Kidney (tissue), 14 donors: ENCODE results near the gene SPATA2L. TPM values are rescaled to one million over a fixed set of nuclear protein-coding genes. Genes with fewer than 3 reads are reported as not detected.

Experiments
- DNase-seq, 5 donors: peaks; one replicate each; pipeline ENCODE4 v3.0.0-alpha.2; 2013 to 2020
- FAIRE-seq: peaks from 2 replicates; lab custom pipeline; 2012; peaks lifted over from hg19 to GRCh38; lab: Jason Lieb, UNC
- H3K27ac ChIP-seq, 2 donors: one replicate each; pipeline ENCODE4 v1.7.0; 2013; ENCODE audit warnings: low read depth in 2 of 2, low read length in 2 of 2, inconsistent platforms in 1 of 2
- H3K27me3 ChIP-seq: one replicate; pipeline ENCODE4 v1.7.1; 2013; ENCODE audit warnings: low read length, inconsistent platforms; ENCODE audit not compliant: control insufficient read depth, insufficient read depth
- H3K36me3 ChIP-seq, 3 donors: one replicate each; pipeline versions ENCODE4 v1.7.0 to v1.7.1; 2013; ENCODE audit warnings: low read length in 3 of 3, control low read depth in 1 of 3, inconsistent platforms in 1 of 3; ENCODE audit not compliant: insufficient read depth in 3 of 3, control insufficient read depth in 2 of 3
- H3K4me1 ChIP-seq, 3 donors: one replicate each; pipeline versions ENCODE4 v1.7.0 to v1.7.1; 2013; ENCODE audit warnings: low read length in 3 of 3, inconsistent platforms in 1 of 3, low read depth in 1 of 3; ENCODE audit not compliant: control insufficient read depth in 2 of 3, insufficient read depth in 2 of 3
- H3K4me3 ChIP-seq, 3 donors: one replicate each; pipeline versions ENCODE4 v1.7.0 to v1.8.1; 2013; ENCODE audit warnings: low read length in 3 of 3, control low read depth in 1 of 3, inconsistent platforms in 1 of 3
- H3K9ac ChIP-seq, 3 donors: one replicate each; pipeline versions ENCODE4 v1.7.0 to v1.7.1; 2013; ENCODE audit warnings: low read length in 3 of 3, control low read depth in 1 of 3, inconsistent platforms in 1 of 3
- H3K9me3 ChIP-seq, 3 donors: one replicate each; pipeline versions ENCODE4 v1.7.0 to v1.7.1; 2013; ENCODE audit warnings: low read length in 3 of 3, control low read depth in 1 of 3, inconsistent platforms in 1 of 3; ENCODE audit not compliant: control insufficient read depth in 2 of 3, insufficient read depth in 1 of 3
- intact Hi-C: fragments of 100-400 bp; cut with DNase I; formaldehyde crosslinking; loops from one replicate; pipeline ENCODE4 v1.11.1; 2022
- polyA plus RNA-seq: library from polyadenylated mRNA; stranded (reverse); fragments of 350-450 nt; fragmentation: Illumina TruSeq; extraction: RNeasy Lipid Tissue Mini Kit (QIAGEN cat#74804); gene quantifications from one replicate; pipeline ENCODE4 v1.2.3, GENCODE V29; 2014; ENCODE audit warnings: low read depth, low replicate concordance; ENCODE audit not compliant: insufficient read depth
- total RNA-seq: library from RNA; stranded (reverse); fragmentation: NEBNext Ultra II Directional; extraction: Animal tissue kit (Norgen Biotek cat#: 25700); gene quantifications from one replicate; pipeline ENCODE4 v1.2.1, GENCODE V29; 2021
- TF ChIP-seq, protein P1 (sequence below): IDR thresholded peaks from 3 replicates; pipeline ENCODE4 v1.5.1; 2012; ENCODE audit warnings: mild to moderate bottlenecking, moderate library complexity, borderline replicate concordance; ENCODE audit not compliant: insufficient read depth; ENCODE audit errors: extremely low read depth
- donor health status: control.
- donor health status: control.
- donor health status: control.
- donor health status: control.
- donor health status: control.
- donor health status: DM: yes; HTN: yes; CAD: no.
- donor health status: Normal renal cell carcinoma (clear cell type).

The SPATA2L gene
- total and polyA plus RNA-seq, 2 donors from 2014 or later = 12.6 to 15.1 TPM

DNA sequence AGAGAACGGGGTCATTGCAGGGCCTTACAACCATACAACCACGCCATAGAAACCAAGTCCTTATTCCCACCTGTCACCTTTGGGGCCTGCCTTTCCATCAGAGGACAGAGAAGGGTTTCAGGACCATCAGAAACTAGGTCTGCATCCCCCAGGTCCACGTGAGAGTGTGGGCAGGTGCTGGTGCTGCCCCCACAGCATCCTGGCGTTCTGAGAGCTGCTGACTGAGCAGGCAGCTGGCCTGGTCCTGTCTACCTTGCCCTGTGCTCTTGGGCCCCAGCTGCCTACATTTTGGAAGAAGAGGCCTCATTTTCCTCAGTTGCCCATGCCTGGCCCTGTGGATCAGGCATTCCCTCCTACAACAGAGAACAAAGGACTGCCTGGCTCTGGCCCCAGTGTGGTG lies 41.4 kb upstream of the SPATA2L start:
- intact Hi-C loops = no loop called here

DNA sequence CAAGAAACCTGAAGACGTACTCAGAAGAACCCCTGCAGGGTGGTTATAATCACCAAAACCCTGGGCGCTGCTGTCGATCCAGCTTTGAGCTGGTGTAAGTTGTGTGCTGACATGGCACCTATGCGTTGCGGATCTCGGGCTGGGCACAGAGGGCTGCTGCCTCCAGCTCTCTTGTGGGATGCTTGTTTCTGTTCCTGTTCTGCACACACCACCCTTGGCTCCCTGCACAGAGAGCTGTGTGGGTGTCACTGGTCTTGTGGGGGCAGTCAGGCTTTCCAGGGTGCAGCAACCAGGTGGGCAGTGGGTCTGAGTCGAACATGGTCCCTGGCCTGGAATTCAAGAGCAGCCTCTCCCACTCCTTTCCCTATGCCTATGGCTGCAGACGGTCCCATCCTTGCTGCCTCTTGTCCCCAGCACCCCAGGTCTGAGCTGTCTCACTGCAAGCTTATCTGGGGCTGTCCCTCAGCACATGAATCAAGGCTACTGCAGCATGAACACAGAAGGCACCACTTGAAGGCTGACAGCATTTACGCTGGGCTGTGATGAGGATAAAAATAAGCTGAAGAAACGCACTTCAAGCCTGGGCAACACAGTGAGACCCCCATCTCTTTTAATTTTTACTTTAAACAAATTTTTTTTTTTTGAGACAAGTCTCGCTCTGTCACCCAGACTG lies 40.0 kb upstream of the SPATA2L start:
- Histone ChIP-seq H3K4me3 (no peak overlapping the region), H3K9ac (no peak overlapping the region), H3K4me1 (no peaks in the 10 kb centered on the region), H3K27me3 (no peaks in the 10 kb centered on the region), H3K36me3 (peaks cover 0 to 24% (median 14%) of the 10 kb centered on the region in 3 donors), H3K9me3 (no peaks in the 10 kb centered on the region), H3K27ac (no peak overlapping the region)
- intact Hi-C loops = no loop called here
- no peak for FAIRE-seq
- TF ChIP-seq, protein P1, sequence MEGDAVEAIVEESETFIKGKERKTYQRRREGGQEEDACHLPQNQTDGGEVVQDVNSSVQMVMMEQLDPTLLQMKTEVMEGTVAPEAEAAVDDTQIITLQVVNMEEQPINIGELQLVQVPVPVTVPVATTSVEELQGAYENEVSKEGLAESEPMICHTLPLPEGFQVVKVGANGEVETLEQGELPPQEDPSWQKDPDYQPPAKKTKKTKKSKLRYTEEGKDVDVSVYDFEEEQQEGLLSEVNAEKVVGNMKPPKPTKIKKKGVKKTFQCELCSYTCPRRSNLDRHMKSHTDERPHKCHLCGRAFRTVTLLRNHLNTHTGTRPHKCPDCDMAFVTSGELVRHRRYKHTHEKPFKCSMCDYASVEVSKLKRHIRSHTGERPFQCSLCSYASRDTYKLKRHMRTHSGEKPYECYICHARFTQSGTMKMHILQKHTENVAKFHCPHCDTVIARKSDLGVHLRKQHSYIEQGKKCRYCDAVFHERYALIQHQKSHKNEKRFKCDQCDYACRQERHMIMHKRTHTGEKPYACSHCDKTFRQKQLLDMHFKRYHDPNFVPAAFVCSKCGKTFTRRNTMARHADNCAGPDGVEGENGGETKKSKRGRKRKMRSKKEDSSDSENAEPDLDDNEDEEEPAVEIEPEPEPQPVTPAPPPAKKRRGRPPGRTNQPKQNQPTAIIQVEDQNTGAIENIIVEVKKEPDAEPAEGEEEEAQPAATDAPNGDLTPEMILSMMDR = no peak
- DNase-seq = no peak

More for the DNA sequence above, 41.4 kb upstream of the SPATA2L start:
- FAIRE-seq (no peak), DNase-seq (no peak)
- no peak overlapping the region for H3K9ac ChIP-seq
- peaks cover 0 to 13% (median 8%) of the 10 kb centered on the region in 3 donors for H3K36me3 ChIP-seq
- H3K4me3 ChIP-seq = no peak overlapping the region
- no peaks in the 10 kb centered on the region for H3K9me3 ChIP-seq
- H3K27ac ChIP-seq = no peak overlapping the region
- no peaks in the 10 kb centered on the region for H3K27me3 ChIP-seq
- H3K4me1 ChIP-seq = no peaks in the 10 kb centered on the region
- TF ChIP-seq, protein P1 = no peak

DNA sequence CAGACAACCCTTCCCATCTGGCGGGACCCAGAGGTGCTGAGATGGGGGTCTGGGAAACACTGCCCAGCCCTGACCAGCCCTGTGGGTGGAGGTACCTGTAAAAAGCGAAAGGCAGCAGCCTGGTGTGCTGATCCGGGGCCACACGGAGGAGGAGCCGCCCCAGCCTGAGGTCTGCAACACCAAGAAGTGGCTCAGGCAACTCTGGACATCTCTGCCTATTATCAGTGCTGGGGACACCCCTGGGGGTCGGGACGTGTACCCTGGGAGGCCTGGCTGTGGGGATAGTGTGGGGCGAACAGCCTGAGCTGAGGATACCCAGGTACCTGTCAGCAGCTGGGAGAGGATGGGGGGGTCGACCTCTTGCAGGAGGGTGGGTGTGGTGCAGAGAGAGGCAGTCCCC lies 37.9 kb upstream of the SPATA2L start:
- TF ChIP-seq, protein P1 = no peak
- Histone ChIP-seq H3K9ac (no peak overlapping the region), H3K4me1 (no peaks in the 10 kb centered on the region), H3K27me3 (no peaks in the 10 kb centered on the region), H3K36me3 (peaks cover 2 to 36% (median 16%) of the 10 kb centered on the region in 3 donors), H3K27ac (no peak overlapping the region), H3K9me3 (no peaks in the 10 kb centered on the region), H3K4me3 (no peak overlapping the region)
- intact Hi-C loops = no loop called here
- DNase-seq (no peak), FAIRE-seq (no peak)
